LHCN-M2 (cell line): ENCODE results near the gene HOMER2. TPM values are rescaled to one million over a fixed set of nuclear protein-coding genes. Genes with fewer than 3 reads are reported as not detected.

ENCODE experiments used
- DNase-seq: peaks from one replicate; pipeline ENCODE4 v3.0.0-alpha.2; 2012; ENCODE audit warnings: low read depth
- total RNA-seq: library from RNA; depleted of rRNA; stranded (reverse); fragments of >200 nt; gene quantifications from 2 replicates; pipeline ENCODE4 v1.2.3, GENCODE V29; 2014

HOMER2 gene
- total RNA-seq, 1 experiment from 2014 or later, result 23.7 TPM

- no peak for DNase-seq
These were observed 87.6 kb downstream of the HOMER2 start for GRCh38 chr15:82864967-82865366.

GRCh38 chr15:82862886-82863285, 89.6 kb downstream of the HOMER2 start:
- no peak for DNase-seq

- no peak for DNase-seq
These were observed 93.6 kb downstream of the HOMER2 start for GRCh38 chr15:82858932-82859331.

- no peak for DNase-seq
These were observed 95.9 kb downstream of the HOMER2 start for GRCh38 chr15:82856397-82857170.

GRCh38 chr15:82855286-82856100, 97.0 kb downstream of the HOMER2 start:
- no peak for DNase-seq

GRCh38 chr15:82854554-82854953, 98.0 kb downstream of the HOMER2 start:
- no peak for DNase-seq

- DNase-seq, result no peak
These were observed 99.5 kb downstream of the HOMER2 start for GRCh38 chr15:82852941-82853561.

GRCh38 chr15:82851981-82852511, 100.5 kb downstream of the HOMER2 start:
- DNase-seq, result peak; percentile 18

GRCh38 chr15:82851306-82851850, 101.1 kb downstream of the HOMER2 start:
- no peak for DNase-seq

GRCh38 chr15:82850731-82851130, 101.8 kb downstream of the HOMER2 start:
- DNase-seq, result no peak

GRCh38 chr15:82849556-82850512, 102.7 kb downstream of the HOMER2 start:
- peak; percentile 88 for DNase-seq

- DNase-seq, result no peak
These were observed 104.1 kb downstream of the HOMER2 start for GRCh38 chr15:82848241-82848993.

GRCh38 chr15:82847703-82848102, 104.8 kb downstream of the HOMER2 start:
- peak; percentile 56 for DNase-seq

GRCh38 chr15:82846621-82847020, 105.9 kb downstream of the HOMER2 start:
- no peak for DNase-seq

GRCh38 chr15:82845686-82846085, 106.8 kb downstream of the HOMER2 start:
- no peak for DNase-seq

GRCh38 chr15:82843566-82843965, 109.0 kb downstream of the HOMER2 start:
- DNase-seq, result no peak

GRCh38 chr15:82840166-82840565, 112.4 kb downstream of the HOMER2 start:
- no peak for DNase-seq

GRCh38 chr15:82839136-82839535, 113.4 kb downstream of the HOMER2 start:
- DNase-seq, result no peak

GRCh38 chr15:82838096-82838735, 114.3 kb downstream of the HOMER2 start:
- DNase-seq, result no peak
